Cardiac muscle cell (in vitro differentiated cells and primary cell): Measurements from ENCODE around the gene HTR3B. TPM values are rescaled to one million over a fixed set of nuclear protein-coding genes. Genes with fewer than 3 reads are reported as not detected.
"Not testable (repeated sequence)": the region's sequence is repeated elsewhere in the genome, so short reads cannot be mapped to it uniquely, and the experiment has no call there.

Experiments
- DNase-seq, 2 donors: peaks; one replicate each; pipeline versions ENCODE4 v3.0.0 to v3.0.0-alpha.2; 2010 to 2017; ENCODE audit warnings: low read depth in 1 of 2, low spot score in 1 of 2
- H3K27ac ChIP-seq: fragments of 200-600 bp; sonication (generic); 2 replicates; pipeline ENCODE4 v1.5.1; 2016
- H3K27me3 ChIP-seq: fragments of 200-600 bp; sonication (generic); 2 replicates; pipeline ENCODE4 v1.6.0; 2016; ENCODE audit warnings: control low read depth
- H3K36me3 ChIP-seq: fragments of 200-600 bp; sonication (generic); 2 replicates; pipeline ENCODE4 v1.5.1; 2016; ENCODE audit warnings: control low read depth
- H3K4me1 ChIP-seq: fragments of 200-600 bp; sonication (generic); 2 replicates; pipeline ENCODE4 v1.8.1; 2017; ENCODE audit warnings: low read depth, mild to moderate bottlenecking, mixed run types
- H3K4me3 ChIP-seq: fragments of 200-600 bp; sonication (generic); 2 replicates; pipeline ENCODE4 v1.5.1; 2016; ENCODE audit warnings: mild to moderate bottlenecking
- H3K9me3 ChIP-seq: fragments of 200-600 bp; sonication (generic); 2 replicates; pipeline ENCODE4 v1.5.1; 2017; ENCODE audit warnings: low read depth, mild to moderate bottlenecking, control low read depth
- CTCF ChIP-seq: IDR thresholded peaks from 2 replicates; pipeline ENCODE4 v1.5.1; 2012; ENCODE audit warnings: low read depth, mild to moderate bottlenecking, low read length
- polyA plus RNA-seq: library from polyadenylated mRNA; unstranded; fragments of >200 nt; fragmentation: Nextera tagmentation; extraction: Ambion mirVana; gene quantifications from 2 replicates; pipeline ENCODE4 v1.2.1, GENCODE V29; 2016
- total RNA-seq: library from RNA; depleted of rRNA; stranded (reverse); fragments of >200 nt; gene quantifications from 2 replicates; pipeline ENCODE4 v1.2.3, GENCODE V29; 2016

HTR3B gene
- total and polyA plus RNA-seq, 2 experiments from 2014 or later: not detected

DNA sequence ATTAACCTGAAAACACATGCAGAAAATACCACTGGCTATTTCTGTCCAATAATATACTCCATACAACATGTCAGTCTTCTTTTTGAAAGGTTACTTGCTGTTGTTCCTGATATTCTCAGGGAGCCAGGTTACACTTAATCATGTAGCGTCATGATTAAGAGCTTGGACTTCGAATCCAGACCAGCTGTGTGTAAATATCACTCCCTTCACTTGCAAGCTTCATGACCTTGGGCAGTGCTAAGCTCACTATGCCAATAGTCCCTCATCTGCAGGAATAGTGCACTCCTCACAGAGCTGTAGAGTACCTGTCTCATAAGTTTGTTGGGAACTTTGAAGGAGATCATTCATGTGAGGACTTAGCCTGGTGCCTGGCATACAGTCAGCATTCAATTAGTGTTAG is 1.9 kb downstream of the HTR3B start:
- Histone ChIP-seq H3K27ac (peak overlapping the region; percentile 11), H3K4me1 (peaks cover 10% of the 10 kb centered on the region), H3K9me3 (no peaks in the 10 kb centered on the region), H3K27me3 (no peaks in the 10 kb centered on the region), H3K36me3 (no peaks in the 10 kb centered on the region), H3K4me3 (no peak overlapping the region)
- TF ChIP-seq CTCF: no peak
- DNase-seq: no peak

GRCh38 chr11:113907152-113907551 is 2.6 kb downstream of the HTR3B start:
- no peak for DNase-seq
- H3K4me3 ChIP-seq: no peak overlapping the region
- H3K4me1 ChIP-seq: peaks cover 10% of the 10 kb centered on the region
- H3K9me3 ChIP-seq: no peaks in the 10 kb centered on the region
- H3K36me3 ChIP-seq: no peaks in the 10 kb centered on the region
- no peak overlapping the region for H3K27ac ChIP-seq
- H3K27me3 ChIP-seq: no peaks in the 10 kb centered on the region
- TF ChIP-seq CTCF: no peak

DNA sequence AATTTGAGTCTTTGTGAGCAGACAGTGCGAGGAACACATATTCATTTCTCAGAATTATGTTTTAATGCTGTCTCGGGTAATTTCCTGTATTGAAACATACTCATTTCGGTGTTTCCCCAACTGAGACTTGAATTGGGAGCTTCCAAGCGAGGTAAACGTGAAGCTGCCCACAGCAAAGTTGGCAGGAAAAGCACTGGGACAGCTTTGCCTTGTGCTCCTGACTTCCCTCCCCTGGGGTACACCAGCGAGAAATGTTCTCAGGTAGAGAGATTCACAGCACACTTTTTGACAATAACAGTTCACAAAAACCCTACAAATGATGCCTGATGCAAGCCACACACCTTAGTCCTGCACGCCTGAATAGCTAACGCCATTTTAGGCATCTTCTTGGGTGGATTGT is 3.1 kb downstream of the HTR3B start:
- peaks cover 10% of the 10 kb centered on the region for H3K4me1 ChIP-seq
- no peaks in the 10 kb centered on the region for H3K27me3 ChIP-seq
- no peak for TF ChIP-seq CTCF
- DNase-seq: no peak
- no peaks in the 10 kb centered on the region for H3K36me3 ChIP-seq
- H3K27ac ChIP-seq: no peak overlapping the region
- H3K4me3 ChIP-seq: no peak overlapping the region
- H3K9me3 ChIP-seq: no peaks in the 10 kb centered on the region

DNA sequence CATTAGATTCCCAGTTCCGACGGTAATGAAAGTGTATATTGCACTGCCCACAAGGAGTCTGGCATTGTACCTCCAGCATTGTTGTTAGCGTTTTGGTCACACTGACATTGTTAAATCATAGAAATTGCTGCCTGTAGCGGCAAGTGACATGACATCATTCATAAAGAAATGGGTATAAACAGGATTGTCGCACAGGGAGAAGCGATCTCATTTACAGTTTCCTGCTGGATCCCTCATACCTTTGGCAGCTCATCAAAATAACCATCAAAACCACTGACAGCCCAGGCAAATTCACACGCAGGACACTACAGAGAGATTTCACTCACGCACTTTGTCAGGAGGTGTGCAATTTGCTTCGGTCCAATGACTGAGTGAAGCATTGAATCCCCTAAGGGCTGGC is 3.5 kb downstream of the HTR3B start:
- H3K9me3 ChIP-seq: no peaks in the 10 kb centered on the region

DNA sequence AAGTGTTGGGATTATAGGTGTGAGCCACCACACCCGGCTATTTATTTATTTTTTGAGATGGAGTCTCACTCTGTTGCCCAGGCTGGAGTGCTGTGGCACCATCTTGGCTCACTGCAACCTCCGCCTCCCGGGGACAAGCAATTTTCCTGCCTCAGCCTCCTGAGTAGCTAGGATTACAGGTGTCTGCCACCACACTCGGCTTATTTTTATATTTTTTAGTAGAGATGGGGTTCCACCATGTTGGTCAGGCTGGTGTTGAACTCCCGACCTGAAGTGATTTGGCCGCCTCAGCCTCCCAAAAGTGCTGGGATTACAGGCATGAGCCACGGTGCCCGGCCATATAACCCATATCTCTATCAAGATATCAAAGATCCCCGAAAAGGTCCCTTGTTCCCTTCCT is 6.9 kb downstream of the HTR3B start:
- H3K27ac ChIP-seq: not testable (repeated sequence)

More for the DNA sequence above, 3.5 kb downstream of the HTR3B start:
- Histone ChIP-seq H3K4me3 (no peak overlapping the region), H3K27ac (no peak overlapping the region), H3K4me1 (peaks cover 10% of the 10 kb centered on the region), H3K36me3 (no peaks in the 10 kb centered on the region), H3K27me3 (no peaks in the 10 kb centered on the region)
- DNase-seq: no peak
- no peak for TF ChIP-seq CTCF

GRCh38 chr11:113923572-113923971 is 19.0 kb downstream of the HTR3B start:
- TF ChIP-seq CTCF: no peak
- no peak for DNase-seq
- Histone ChIP-seq H3K4me3 (no peak overlapping the region), H3K9me3 (no peaks in the 10 kb centered on the region), H3K27me3 (no peaks in the 10 kb centered on the region), H3K36me3 (no peaks in the 10 kb centered on the region), H3K4me1 (no peaks in the 10 kb centered on the region), H3K27ac (no peak overlapping the region)

More for the DNA sequence above, 6.9 kb downstream of the HTR3B start:
- not testable (repeated sequence) for H3K27me3 ChIP-seq, H3K36me3 ChIP-seq, DNase-seq, H3K9me3 ChIP-seq, H3K4me3 ChIP-seq, H3K4me1 ChIP-seq
